AG04450 (cell line): ENCODE measurements around the gene DHX35. TPM values are rescaled to one million over a fixed set of nuclear protein-coding genes. Genes with fewer than 3 reads are reported as not detected.

ENCODE experiments used
- CTCF ChIA-PET: fragments of 300-600, 350-600 bp; formaldehyde crosslinking; extraction: SDS; loops from one replicate; lab custom pipeline; 2022; ENCODE audit warnings: antibody characterized with exemption, inconsistent platforms; lab: Charles Lee
- POLR2A ChIA-PET: fragments of 350-600 bp; formaldehyde crosslinking; extraction: SDS; loops from one replicate; lab custom pipeline; 2021; ENCODE audit warnings: antibody characterized with exemption, inconsistent platforms; lab: Yijun Ruan, JAX
- DNase-seq: peaks from one replicate; pipeline ENCODE4 v3.0.0-alpha.2; 2011; ENCODE audit warnings: low read depth, low spot score
- H3K27ac ChIP-seq: one replicate; pipeline ENCODE4 v1.5.1; 2012; ENCODE audit warnings: low read depth, low read length, control low read depth
- H3K27me3 ChIP-seq: one replicate; pipeline ENCODE4 v1.6.0; 2012; ENCODE audit warnings: low read length; ENCODE audit not compliant: control insufficient read depth, insufficient read depth
- H3K4me3 ChIP-seq: 2 replicates; pipeline ENCODE4 v1.5.1; 2011; ENCODE audit warnings: mild to moderate bottlenecking, low read depth, low read length, control low read depth
- H3K9me3 ChIP-seq: 2 replicates; pipeline ENCODE4 v1.5.1; 2012; ENCODE audit warnings: low read length; ENCODE audit not compliant: control insufficient read depth, insufficient read depth
- polyA plus RNA-seq: library from polyadenylated mRNA; depleted of rRNA; stranded (reverse); fragments of >200 nt; gene quantifications from 2 replicates; pipeline ENCODE4 v1.2.3, GENCODE V29; 2011
- TF ChIP-seq, protein P1 (sequence below): IDR thresholded peaks from 2 replicates; pipeline ENCODE4 v1.5.1; 2011; ENCODE audit warnings: low read depth, low read length, control low read depth, inconsistent platforms

DHX35 gene
- polyA plus RNA-seq, 1 experiment: 14.4 TPM

DNA sequence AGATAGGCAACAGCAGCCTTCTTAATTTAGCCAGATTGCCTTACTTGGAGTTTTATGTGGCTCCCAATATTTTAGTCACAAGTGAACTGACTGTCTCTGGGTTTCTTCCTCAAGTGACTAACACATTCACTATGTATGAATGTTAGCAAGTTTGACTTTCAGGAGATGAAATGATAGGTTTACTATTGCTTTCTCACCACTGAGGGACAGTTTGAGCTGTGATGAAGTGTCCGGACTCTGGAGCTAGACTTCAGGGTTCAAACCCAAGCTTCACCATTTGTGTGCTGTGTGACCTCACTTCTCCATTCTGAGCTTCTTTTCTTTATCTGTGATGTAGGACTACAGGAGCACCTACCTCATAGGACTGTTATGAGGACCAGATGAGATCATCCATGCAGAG is 8.2 kb downstream of the DHX35 start:
- POLR2A ChIA-PET: interaction anchor here (0.7 to 1.2 kb wide), 2 partner anchors 8 to 68 kb away, joined by 3 read pairs; partner anchors contain the start of gene DHX35
- Histone ChIP-seq H3K9me3 (no peaks in the 10 kb centered on the region), H3K4me3 (no peak overlapping the region), H3K27me3 (no peaks in the 10 kb centered on the region), H3K27ac (peak overlapping the region; percentile 79)
- CTCF ChIA-PET: interaction anchor here (0.5 to 1.4 kb wide), 5 partner anchors 8 to 80 kb away, joined by 3 to 6 read pairs (median 5); partner anchors contain the start of genes DHX35 and FAM83D
- TF ChIP-seq, protein P1, sequence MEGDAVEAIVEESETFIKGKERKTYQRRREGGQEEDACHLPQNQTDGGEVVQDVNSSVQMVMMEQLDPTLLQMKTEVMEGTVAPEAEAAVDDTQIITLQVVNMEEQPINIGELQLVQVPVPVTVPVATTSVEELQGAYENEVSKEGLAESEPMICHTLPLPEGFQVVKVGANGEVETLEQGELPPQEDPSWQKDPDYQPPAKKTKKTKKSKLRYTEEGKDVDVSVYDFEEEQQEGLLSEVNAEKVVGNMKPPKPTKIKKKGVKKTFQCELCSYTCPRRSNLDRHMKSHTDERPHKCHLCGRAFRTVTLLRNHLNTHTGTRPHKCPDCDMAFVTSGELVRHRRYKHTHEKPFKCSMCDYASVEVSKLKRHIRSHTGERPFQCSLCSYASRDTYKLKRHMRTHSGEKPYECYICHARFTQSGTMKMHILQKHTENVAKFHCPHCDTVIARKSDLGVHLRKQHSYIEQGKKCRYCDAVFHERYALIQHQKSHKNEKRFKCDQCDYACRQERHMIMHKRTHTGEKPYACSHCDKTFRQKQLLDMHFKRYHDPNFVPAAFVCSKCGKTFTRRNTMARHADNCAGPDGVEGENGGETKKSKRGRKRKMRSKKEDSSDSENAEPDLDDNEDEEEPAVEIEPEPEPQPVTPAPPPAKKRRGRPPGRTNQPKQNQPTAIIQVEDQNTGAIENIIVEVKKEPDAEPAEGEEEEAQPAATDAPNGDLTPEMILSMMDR: no peak
- DNase-seq: no peak

DNA sequence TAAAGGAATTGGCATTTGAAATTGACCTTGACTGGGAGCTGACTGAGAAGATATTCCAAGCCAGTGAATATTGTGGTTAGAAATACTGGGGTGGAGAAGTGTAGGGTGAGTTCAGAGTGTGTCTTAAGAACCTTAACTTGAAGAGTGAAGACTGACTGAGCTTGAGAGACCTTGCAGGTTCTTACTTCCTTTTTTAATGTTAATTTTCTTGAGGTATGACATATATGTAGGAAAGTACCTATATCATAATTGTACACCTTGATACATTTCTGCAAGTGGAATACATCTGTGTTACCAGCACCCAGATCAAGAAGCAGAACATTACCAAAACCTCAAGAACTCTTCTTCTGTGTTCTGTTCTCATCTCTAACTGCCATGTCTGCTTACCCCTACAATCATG is 11.0 kb downstream of the DHX35 start:
- no peak for DNase-seq
- H3K9me3 ChIP-seq: no peaks in the 10 kb centered on the region
- H3K27ac ChIP-seq: no peak overlapping the region
- ChIA-PET POLR2A (no interaction called here), CTCF (interaction anchor here (0.9 to 2.3 kb wide), 4 partner anchors 10 to 77 kb away, joined by 3 to 15 read pairs (median 8); partner anchors contain the start of gene DHX35)
- H3K27me3 ChIP-seq: no peaks in the 10 kb centered on the region
- H3K4me3 ChIP-seq: no peak overlapping the region
- TF ChIP-seq, protein P1: no peak

- POLR2A ChIA-PET: interaction anchor here (1.1 kb wide), 1 partner anchor 10 kb away, joined by 3 read pairs; no protein-coding TSS in a partner anchor
- no peak for DNase-seq
These were observed 11.5 kb downstream of the DHX35 start for GRCh38 chr20:38973645-38974044.

GRCh38 chr20:38975539-38976120 is 13.5 kb downstream of the DHX35 start:
- Histone ChIP-seq H3K27ac (no peak overlapping the region), H3K4me3 (no peak overlapping the region), H3K9me3 (no peaks in the 10 kb centered on the region), H3K27me3 (no peaks in the 10 kb centered on the region)
- CTCF ChIA-PET: no interaction called here
- TF ChIP-seq, protein P1: no peak
- no peak for DNase-seq
- POLR2A ChIA-PET: no interaction called here

More at GRCh38 chr20:38973645-38974044, 11.5 kb downstream of the DHX35 start:
- TF ChIP-seq, protein P1: no peak
- Histone ChIP-seq H3K27me3 (no peaks in the 10 kb centered on the region), H3K4me3 (peak overlapping the region; percentile 14), H3K9me3 (no peaks in the 10 kb centered on the region), H3K27ac (peak overlapping the region; percentile 68)
- CTCF ChIA-PET: interaction anchor here (0.9 to 2.3 kb wide), 3 partner anchors 10 to 77 kb away, joined by 3 to 15 read pairs (median 12); partner anchors contain the start of gene DHX35

DNA sequence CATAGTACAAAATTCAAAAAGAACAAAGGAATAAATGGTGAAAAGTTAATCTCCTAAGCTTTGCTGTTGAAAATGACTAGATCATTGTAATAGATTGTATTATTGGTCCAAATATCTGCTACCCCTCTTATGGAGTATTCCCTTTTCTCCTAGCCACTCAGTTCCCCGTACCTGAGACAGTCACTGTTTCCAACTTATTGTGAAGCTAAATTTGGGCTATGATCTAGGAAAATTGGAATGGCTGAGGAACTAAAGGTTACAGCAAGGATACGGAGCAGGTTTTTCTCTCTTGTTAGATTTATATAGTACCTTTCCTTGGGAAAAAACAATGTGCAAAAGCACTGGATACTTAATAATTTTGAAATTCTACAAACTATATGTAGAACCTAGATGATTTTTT is 17.3 kb downstream of the DHX35 start:
- TF ChIP-seq, protein P1: no peak
- no peak overlapping the region for H3K27ac ChIP-seq
- no peaks in the 10 kb centered on the region for H3K27me3 ChIP-seq
- ChIA-PET POLR2A (no interaction called here), CTCF (interaction anchor here (1.1 to 2.9 kb wide), 5 partner anchors 14 to 101 kb away, joined by 3 to 12 read pairs (median 5); partner anchors contain the start of gene DHX35)
- no peak for DNase-seq
- no peaks in the 10 kb centered on the region for H3K9me3 ChIP-seq
- H3K4me3 ChIP-seq: no peak overlapping the region
